Gastroesophageal sphincter (tissue), 4 donors: ENCODE results near the gene CD6. TPM values are rescaled to one million over a fixed set of nuclear protein-coding genes. Genes with fewer than 3 reads are reported as not detected.

Experiments used
- ATAC-seq: fragments of 150-250 bp; one replicate; pipeline ENCODE4 v1.9.1; 2016; ENCODE audit warnings: mild to moderate bottlenecking, moderate library complexity
- H3K27ac ChIP-seq, 4 donors: fragments of 200-600 bp; sonication (generic) in 3 of 4; 1 replicate in 3 of 4; 2 replicates in 1 of 4; pipeline ENCODE4 v1.5.1; 2016 to 2019
- H3K27me3 ChIP-seq: fragments of 200-600 bp; sonication (generic); one replicate; pipeline ENCODE4 v1.5.1; 2019
- H3K36me3 ChIP-seq, 2 donors: fragments of 200-600 bp; sonication (generic); one replicate each; pipeline ENCODE4 v1.5.1; 2019; ENCODE audit warnings: control low read depth in 1 of 2
- H3K4me1 ChIP-seq, 3 donors: fragments of 200-600 bp; sonication (generic); 1 replicate in 2 of 3; 2 replicates in 1 of 3; pipeline ENCODE4 v1.5.1; 2016 to 2019; ENCODE audit warnings: control low read depth in 2 of 3
- H3K4me3 ChIP-seq, 2 donors: fragments of 200-600 bp; sonication (generic); one replicate each; pipeline ENCODE4 v1.5.1; 2019; ENCODE audit warnings: mild to moderate bottlenecking in 1 of 2, moderate library complexity in 1 of 2
- H3K9me3 ChIP-seq, 3 donors: fragments of 200-600 bp; sonication (generic); one replicate each; pipeline ENCODE4 v1.5.1; 2017 to 2019; ENCODE audit warnings: control low read depth in 2 of 3
- EP300 ChIP-seq: sonication (generic); formaldehyde crosslinking; IDR thresholded peaks from one replicate; pipeline ENCODE4 v1.6.1; 2017; ENCODE audit warnings: antibody characterized with exemption, mild to moderate bottlenecking
- POLR2A ChIP-seq, 2 donors: fragments of 450-650 bp; IDR thresholded peaks; one replicate each; pipeline ENCODE4 v1.6.1; 2017; ENCODE audit warnings: antibody characterized with exemption in 2 of 2, mild to moderate bottlenecking in 2 of 2, moderate library complexity in 1 of 2
- POLR2AphosphoS5 ChIP-seq: sonication (generic); formaldehyde crosslinking; IDR thresholded peaks from one replicate; pipeline ENCODE4 v1.6.1; 2017; ENCODE audit warnings: antibody characterized with exemption
- WGBS, 2 donors: methylation state at CpG; one replicate each; pipeline ENCODE4 v1.1.5; 2018; ENCODE audit warnings: low coverage in 1 of 2; 5-methylcytosine and 5-hydroxymethylcytosine counted together
- total RNA-seq, 4 donors: library from RNA; depleted of rRNA; stranded (reverse); fragments of >200 nt; gene quantifications; one replicate each; pipeline ENCODE4 v1.1.0, GENCODE V29; 2016
- TF ChIP-seq, protein P1 (sequence below), 4 experiments: fragments of 200-600 bp in 2 of 4; fragments of 450-650 bp in 2 of 4; sonication (generic) in 1 of 4; IDR thresholded peaks; one replicate each; pipeline ENCODE4 v1.5.1; 2017 to 2019; ENCODE audit warnings: antibody characterized with exemption in 4 of 4, mild to moderate bottlenecking in 2 of 4, moderate library complexity in 2 of 4

Gene CD6
- total RNA-seq, 4 donors from 2014 or later = 0.15 to 2.7 (median 0.35) TPM; not detected in 1

- peaks cover 0 to 9% (median 5%) of the 10 kb centered on the region in 3 donors for H3K4me1 ChIP-seq
- no peaks in the 10 kb centered on the region for H3K9me3 ChIP-seq
- WGBS, 2 donors = 96% methylated on average over 4 of the region's 6 CpGs; no CpG with 5 or more reads in 1 of the 2 donors
Measured at GRCh38 chr11:61012737-61013215, 41.3 kb downstream of the CD6 start.

GRCh38 chr11:61018059-61018458, 46.6 kb downstream of the CD6 start:
- Histone ChIP-seq H3K27ac (no peak overlapping the region), H3K27me3 (peaks cover 46% of the 10 kb centered on the region), H3K36me3 (no peaks in the 10 kb centered on the region), H3K4me3 (no peak overlapping the region), H3K9me3 (no peaks in the 10 kb centered on the region), H3K4me1 (no peaks in the 10 kb centered on the region)
- no peak for ATAC-seq
- no CpG with 5 or more reads among the region's 7 CpGs for WGBS, 2 donors
- TF ChIP-seq, protein P1, sequence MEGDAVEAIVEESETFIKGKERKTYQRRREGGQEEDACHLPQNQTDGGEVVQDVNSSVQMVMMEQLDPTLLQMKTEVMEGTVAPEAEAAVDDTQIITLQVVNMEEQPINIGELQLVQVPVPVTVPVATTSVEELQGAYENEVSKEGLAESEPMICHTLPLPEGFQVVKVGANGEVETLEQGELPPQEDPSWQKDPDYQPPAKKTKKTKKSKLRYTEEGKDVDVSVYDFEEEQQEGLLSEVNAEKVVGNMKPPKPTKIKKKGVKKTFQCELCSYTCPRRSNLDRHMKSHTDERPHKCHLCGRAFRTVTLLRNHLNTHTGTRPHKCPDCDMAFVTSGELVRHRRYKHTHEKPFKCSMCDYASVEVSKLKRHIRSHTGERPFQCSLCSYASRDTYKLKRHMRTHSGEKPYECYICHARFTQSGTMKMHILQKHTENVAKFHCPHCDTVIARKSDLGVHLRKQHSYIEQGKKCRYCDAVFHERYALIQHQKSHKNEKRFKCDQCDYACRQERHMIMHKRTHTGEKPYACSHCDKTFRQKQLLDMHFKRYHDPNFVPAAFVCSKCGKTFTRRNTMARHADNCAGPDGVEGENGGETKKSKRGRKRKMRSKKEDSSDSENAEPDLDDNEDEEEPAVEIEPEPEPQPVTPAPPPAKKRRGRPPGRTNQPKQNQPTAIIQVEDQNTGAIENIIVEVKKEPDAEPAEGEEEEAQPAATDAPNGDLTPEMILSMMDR (IDR thresholded peaks at IDR 0.05) = no peak
- TF ChIP-seq POLR2A (IDR thresholded peaks at IDR 0.05) (no peak), EP300 (no peak), POLR2AphosphoS5 (no peak)

More at GRCh38 chr11:61012737-61013215, 41.3 kb downstream of the CD6 start:
- ATAC-seq = no peak
- peaks cover 25% of the 10 kb centered on the region for H3K27me3 ChIP-seq
- no peak overlapping the region for H3K27ac ChIP-seq
- no peak overlapping the region for H3K4me3 ChIP-seq
- no peaks in the 10 kb centered on the region for H3K36me3 ChIP-seq
- TF ChIP-seq POLR2AphosphoS5 (no peak), EP300 (no peak), POLR2A (IDR thresholded peaks at IDR 0.05) (no peak)
- TF ChIP-seq, protein P1 (IDR thresholded peaks at IDR 0.05) = no peak

DNA sequence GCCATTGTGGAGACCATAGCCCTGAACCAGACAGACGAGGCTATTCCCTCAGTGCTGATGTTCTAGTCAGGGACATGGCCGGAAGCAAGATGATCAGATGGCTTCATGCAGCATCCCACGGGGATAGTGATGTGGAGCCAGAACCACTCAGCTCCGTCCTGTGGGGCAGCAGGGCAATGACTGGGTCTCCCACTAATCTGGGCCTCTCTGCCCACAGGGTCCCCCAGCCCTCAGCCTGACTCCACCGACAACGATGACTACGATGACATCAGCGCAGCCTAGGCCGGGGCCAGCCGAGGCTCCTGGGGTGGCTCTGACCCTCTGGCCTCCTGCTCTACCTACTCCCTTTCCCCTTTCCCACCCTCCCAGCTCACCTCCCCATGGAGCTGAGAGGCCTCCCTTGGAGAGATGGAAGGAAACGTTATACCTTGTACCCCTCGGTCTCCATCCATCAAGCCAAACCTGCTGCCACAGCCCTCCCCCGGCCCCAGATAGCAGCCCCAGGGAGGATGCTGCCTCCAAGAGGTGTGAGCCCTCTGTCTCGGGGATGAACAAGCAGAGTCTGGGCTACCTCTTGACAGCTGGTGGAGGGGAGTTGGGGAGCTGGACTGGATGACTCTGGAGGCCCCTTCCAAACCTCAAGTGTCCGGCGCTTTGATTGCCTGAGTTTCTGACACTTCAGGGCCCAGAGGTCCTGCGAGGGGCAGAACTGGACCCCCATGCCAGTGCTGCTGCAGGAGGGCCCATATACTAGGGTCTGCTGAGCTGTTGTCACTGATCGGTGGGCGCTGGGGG, 47.8 kb downstream of the CD6 start:
- H3K27ac ChIP-seq = no peak overlapping the region
- no peaks in the 10 kb centered on the region for H3K4me1 ChIP-seq
- H3K4me3 ChIP-seq = no peak overlapping the region
- H3K9me3 ChIP-seq = no peaks in the 10 kb centered on the region
- ATAC-seq = no peak
- peaks cover 46% of the 10 kb centered on the region for H3K27me3 ChIP-seq
- no peaks in the 10 kb centered on the region for H3K36me3 ChIP-seq
- no peak for TF ChIP-seq POLR2AphosphoS5
- no peak for TF ChIP-seq EP300
- TF ChIP-seq POLR2A (IDR thresholded peaks at IDR 0.05) = no peak
- TF ChIP-seq, protein P1 (IDR thresholded peaks at IDR 0.05) = no peak
- 70 to 93% methylated on average over 2 to 3 of the region's 19 CpGs for WGBS, 2 donors

GRCh38 chr11:61019832-61020405, 48.4 kb downstream of the CD6 start:
- Histone ChIP-seq H3K4me3 (no peak overlapping the region), H3K36me3 (no peaks in the 10 kb centered on the region), H3K4me1 (no peaks in the 10 kb centered on the region), H3K27me3 (peaks cover 46% of the 10 kb centered on the region), H3K9me3 (no peaks in the 10 kb centered on the region), H3K27ac (no peak overlapping the region)
- WGBS, 2 donors = 97 to 100% methylated on average over 1 to 6 of the region's 9 CpGs
- no peak for TF ChIP-seq EP300
- no peak for ATAC-seq

DNA sequence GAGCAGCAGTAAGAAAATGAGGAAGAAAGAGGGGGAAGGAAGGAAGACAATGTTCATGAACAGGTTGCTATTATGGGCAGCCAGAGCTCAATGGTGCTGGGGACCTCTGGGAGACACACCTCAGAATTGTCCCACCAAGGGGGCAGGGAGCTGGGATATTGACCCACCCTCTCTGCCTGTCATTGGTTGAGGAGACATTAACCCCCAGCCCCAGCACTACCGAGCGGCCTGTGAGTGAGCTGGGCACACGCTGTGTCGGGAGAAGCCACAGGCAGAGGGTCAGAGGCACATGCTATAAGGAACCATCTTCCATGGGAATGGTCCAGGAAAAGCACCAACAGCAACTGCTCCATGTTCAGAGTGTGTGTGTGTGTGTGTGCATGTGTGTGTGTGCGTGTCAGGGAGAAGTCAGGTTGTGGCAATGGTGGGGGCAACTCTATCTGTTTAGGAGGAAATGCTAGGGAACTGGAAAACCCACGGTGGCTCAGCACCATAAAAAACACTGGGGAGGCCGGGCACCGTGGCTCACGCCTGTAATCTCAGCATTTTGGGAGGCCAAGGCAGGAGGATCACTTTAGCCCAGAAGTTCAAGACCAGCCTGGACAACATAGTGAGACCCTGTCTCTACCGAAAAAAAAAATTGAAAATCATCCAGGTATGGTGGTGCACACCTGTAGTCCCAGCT, 49.2 kb downstream of the CD6 start:
- no peak for ATAC-seq
- Histone ChIP-seq H3K4me1 (peaks cover 0 to 2% (median 0%) of the 10 kb centered on the region in 3 donors), H3K27ac (no peak overlapping the region), H3K27me3 (peaks cover 46% of the 10 kb centered on the region), H3K36me3 (no peaks in the 10 kb centered on the region), H3K9me3 (no peaks in the 10 kb centered on the region), H3K4me3 (no peak overlapping the region)
- TF ChIP-seq POLR2AphosphoS5 (no peak), EP300 (no peak), POLR2A (IDR thresholded peaks at IDR 0.05) (no peak)
- TF ChIP-seq, protein P1 (IDR thresholded peaks at IDR 0.05) = no peak
- 83 to 94% methylated on average over 1 to 6 of the region's 10 CpGs for WGBS, 2 donors
